AML-193 (cell line): ENCODE data around the gene TMEM127.
"Not testable (repeated sequence)": the region's sequence is repeated elsewhere in the genome, so short reads cannot be mapped to it uniquely, and the experiment has no call there.

ENCODE experiments used
- DNase-seq, 2 experiments: peaks; one replicate each; lab custom pipeline; 2025; lab: John Stamatoyannopoulos, UW

Gene TMEM127

DNA sequence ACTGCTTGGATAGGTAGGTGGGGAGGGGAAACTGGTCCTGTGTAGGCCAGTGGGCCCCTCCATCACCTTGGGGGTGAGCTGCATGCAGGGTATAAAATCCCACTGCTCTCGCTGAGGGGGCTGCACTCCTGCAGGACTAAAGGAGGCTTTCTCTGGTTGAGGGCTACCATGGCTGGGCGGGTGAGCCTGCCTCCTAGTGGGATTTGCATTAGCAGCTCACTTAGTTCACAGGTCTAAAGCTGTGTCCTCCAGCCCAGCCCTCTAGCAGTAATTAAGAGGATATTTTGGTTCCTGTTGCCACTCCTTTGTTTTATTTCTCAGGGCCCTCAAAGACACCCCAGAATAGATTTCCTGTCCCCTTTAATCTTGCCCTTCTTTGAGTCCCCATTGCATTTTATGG is 24.6 kb downstream of the TMEM127 start:
- no peak for DNase-seq

DNA sequence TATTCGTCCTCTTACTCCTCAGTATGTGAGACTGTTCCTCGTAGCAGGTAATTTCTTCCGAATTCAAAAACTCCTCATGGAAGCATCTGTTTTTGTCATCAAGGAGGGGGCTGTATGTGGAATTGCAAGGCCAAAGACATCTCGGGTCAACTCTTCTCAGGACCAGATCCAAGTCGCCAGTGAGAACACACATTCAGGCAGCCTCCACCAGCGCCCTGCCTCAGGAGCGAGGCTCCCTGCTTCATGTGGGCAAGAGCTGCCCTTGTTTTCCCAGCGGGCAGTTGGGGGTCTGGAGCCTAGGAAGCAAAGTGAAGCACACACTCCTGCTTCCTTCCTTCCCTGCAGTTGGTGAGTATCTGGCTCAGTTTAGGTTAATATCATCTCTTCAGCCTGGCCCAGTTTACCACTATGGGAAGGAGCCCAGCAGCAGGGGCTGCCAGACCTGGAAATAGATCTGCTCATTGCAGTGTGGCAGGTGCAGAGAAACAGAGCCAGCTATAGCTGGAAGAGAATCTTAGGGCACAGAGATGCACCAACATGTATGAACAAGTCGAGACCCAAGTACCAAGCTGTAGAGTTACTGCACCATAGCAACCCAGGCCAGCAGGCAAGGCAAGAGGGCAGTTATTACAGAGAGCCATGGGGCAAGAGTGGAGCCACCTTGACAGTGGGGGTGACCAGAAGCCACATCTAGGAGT is 25.3 kb downstream of the TMEM127 start:
- DNase-seq = no peak

DNA sequence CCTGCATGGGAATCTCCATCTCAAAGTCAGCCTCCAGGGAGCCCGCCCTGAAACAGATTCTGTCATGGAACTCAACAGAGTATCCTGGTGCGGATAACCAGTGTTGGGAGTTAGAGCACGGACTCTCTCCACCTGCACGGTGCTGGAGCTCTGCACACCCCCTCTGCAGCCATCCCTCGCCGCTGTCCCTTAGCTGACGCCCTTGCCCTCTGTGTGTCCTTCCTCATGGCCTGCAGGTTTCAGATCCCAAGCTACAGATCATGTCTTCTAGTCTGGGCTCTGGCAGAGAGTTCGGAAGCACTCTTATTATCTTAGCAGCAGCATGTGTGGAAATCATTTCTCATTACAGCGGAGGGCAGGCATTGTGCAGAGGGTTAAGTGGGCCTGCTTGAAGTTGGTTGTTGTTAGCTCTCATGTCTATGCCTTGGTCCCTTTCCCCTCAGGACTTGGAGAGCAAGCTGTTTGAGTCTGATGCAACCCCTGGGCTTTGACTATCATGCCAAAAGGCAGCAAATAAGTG is 26.0 kb downstream of the TMEM127 start:
- DNase-seq = no peak

DNA sequence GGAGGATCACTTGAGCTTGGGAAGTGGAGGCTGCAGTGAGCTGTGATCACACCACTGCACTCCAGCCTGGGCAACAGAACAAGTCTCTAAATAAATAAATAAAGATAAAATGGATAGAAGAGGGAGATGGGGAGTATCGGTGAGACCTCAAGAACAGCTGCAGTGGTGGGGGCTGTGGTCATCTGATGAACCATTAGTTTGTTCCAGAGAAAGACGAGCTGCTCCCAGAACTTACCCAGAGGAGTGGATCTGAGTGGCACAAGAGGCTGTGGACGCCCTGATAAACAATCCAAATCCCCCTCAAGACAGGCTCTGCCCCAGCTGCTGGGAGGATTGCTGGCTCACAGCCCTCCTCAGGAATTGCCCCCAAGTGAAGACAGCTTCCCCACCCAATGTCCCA is 26.7 kb downstream of the TMEM127 start:
- no peak for DNase-seq

DNA sequence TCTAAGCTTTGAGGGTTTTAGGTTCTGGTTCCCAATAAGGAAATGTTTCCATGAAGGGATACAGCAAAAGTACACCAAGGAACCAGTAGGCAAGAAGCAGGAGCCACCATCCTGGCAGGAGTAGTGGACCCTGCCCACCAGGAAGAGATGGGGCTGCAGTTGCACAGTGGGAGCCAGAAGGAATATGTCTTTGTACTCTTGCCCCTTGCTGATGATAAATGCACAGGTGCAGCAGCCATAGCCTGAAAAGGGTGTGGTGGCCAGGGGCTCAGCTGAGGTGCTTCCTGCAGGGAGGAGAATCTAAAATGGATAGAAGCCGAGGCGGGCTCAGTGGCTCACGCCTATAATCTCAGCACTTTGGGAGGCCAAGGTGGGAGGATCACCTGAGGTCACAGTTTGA is 27.5 kb downstream of the TMEM127 start:
- DNase-seq = no peak

DNA sequence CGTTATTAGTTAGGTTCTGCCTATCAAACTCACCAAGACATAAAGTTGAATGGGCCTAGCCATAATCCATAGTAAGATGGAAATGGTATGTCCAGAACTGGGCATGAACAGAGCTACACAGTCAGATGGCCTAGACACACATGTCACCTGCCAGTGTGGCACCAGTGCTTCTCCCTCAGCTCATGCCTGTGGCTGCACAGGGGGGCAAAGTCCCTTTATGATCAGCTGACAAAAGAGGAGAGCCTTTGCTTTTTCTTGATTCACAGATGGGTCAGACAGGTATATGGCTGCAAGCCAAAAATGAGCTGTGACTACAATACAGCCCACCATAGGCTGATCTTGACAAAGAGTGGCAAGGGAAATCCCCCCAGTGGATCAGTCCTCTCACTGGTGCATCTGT is 28.9 kb downstream of the TMEM127 start:
- DNase-seq = no peak

DNA sequence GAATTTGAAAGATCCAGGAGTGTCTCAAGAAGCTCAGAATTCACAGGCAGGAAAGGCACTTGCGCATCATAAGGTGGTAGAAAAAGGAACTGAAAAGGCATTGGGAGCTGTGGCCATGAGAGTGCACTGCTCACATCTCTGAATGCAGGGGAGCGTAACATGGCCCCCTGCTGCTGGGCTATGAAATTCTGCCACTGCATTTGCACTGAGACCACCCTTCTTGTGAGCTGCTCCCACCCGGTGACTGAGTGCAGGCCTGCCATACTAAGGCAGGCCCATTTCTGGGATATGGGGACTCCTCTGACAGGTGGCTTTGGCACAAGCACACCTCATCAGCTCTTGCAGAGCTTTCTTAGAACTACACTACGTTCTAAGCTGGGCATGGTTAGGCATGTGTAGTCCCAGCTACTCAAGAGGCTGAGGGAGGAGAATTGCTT is 31.9 kb downstream of the TMEM127 start:
- DNase-seq = no peak

DNA sequence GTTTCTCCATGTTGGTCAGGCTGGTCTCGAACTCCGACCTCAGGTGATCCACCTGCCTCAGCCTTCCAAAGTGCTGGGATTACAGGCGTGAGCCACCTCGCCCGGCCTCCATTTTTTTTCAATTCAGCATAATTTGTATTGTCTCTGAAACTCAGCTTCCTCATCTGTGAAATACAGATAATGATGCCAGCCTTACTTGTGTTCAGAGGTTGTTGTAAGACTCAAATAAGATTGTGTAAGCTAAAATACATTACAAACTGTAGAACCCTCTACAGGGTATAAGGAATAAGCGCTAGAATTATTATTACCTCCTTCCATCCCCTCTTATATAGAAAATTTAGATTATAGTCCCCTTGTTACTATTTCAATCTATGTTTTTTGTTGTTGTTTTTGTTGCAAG is 32.4 kb downstream of the TMEM127 start:
- peak; percentile 21 to 23 for DNase-seq

DNA sequence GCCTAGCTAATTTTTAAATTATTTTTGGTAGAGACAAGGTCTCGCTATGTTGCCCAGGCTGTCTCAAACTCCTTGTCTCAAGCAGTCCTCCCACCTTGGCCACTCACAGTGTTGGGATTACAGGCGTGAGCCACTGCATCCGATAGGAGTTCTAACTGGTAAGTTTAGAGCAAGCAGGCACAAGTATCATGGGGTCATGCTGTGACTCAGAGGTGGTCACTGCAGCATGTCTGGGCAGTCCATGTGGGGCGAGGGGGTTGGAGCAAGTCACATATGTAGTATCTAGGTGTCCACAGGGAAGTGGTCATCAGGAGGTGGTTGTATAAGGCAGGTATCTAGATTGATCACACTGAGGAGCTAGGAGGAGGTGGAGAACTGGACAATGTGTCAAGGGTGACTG is 34.5 kb downstream of the TMEM127 start:
- DNase-seq = no peak

DNA sequence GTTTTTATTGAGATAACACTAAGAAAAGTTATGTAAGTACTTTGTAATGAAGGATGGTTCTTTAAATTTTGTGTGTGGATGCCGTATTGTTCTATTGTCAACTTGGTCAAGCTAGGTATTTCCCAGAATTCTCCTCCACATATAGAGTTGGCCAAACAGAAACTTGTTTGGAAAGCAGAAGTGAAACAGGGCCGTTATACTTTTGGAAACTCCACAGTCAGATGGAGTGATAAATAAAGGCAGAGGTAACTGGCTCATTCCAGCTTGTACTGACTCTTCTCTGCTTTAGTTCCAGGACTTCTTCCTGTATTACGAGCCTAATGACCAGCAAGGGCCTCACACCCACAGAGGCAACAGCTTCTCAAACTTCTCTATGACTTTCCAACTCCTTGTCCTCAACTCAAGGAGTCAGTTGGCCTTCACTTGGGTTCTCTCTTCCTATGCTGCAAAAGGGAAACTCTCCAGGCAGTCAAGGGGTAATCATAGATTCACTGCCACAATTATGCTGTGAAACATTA is 40.7 kb downstream of the TMEM127 start:
- peak; percentile 50 to 67 for DNase-seq

DNA sequence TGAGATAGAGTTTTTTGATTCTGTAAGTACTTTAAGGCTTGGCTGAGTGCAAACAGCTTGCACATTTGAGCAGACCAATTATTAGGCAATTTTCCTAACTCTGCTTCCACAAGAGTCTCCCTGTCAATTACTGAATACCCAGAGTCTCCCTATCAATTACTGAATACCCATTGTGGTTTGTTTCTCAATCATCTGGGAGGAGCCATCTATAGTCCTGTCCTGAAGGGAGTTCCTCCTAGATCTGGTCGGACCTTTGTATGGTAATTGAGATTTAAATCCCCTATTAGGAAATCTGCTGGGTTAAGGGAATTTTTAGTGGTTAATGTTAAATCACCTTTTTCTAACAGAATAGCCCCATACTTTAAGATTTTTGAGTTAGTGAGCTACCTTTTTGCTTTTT is 44.7 kb downstream of the TMEM127 start:
- peak; percentile 62 to 72 for DNase-seq

DNA sequence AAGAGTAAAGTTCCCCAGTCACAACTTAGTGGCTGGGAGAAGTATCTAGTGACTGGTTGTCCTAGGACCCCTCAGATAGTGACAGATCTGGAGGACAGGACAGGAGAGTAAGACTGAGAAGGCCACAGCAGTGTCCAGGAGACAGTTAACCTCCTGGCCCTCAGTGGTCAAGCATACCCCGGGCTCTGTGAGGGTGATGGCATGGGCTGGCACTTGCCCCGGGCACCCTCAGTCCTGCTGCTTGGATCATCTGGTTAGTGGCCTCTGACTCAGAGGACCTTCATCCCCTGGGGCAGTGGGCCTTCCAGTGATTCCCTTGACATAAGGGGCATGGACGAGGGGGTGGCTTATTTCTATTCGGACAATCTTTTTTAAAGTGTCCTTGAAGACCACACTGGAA is 45.8 kb downstream of the TMEM127 start:
- DNase-seq = not testable (repeated sequence)

DNA sequence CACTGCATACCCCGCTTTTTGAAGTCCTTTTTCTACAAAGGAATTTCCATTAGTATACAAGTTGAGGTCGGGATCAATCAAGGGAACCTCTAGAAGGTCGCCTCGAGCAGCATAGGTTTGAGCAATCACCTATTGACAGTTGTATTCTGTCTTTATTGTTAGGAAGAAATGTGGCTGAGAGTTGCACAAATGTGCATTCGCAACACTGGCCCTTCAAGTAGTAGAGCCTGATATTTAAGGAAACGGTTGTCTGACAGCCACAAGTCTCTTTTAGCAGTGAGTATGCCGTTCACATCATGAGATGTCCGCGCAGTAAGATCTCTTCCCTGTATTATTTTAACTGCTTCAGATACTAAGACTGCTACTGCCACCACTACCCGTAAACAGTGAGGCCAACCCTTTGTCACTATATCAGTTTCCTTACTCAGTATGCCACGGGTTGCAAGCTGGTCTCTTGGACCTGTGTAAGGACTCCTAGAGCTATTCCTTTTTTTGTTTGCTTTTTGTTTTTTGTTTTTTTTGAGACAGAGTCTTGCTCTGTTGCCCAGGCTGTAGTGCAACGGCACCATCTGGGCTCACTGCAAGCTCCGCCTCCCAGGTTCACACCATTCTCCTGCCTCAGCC is 47.2 kb downstream of the TMEM127 start:
- peak; percentile 57 to 60 for DNase-seq

DNA sequence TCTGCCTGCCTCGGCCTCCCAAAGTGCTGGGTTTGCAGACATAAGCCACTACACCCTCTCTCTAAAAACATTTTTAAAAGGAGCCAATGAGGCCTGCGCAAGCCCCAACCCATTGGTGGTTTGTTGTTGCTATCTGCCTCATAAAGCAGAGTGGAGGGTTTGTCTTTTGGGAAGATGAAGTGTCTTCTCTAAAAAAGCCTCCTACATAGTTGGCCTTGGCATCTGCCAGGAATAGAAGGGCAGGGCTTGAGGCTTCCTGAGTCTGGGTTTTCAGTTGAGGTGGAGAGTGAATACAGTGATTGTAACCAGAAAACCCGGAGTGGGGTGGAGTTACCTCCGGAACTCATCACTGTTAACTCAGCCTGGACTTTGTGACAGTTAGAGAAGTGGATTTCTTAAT is 51.2 kb downstream of the TMEM127 start:
- no peak for DNase-seq

DNA sequence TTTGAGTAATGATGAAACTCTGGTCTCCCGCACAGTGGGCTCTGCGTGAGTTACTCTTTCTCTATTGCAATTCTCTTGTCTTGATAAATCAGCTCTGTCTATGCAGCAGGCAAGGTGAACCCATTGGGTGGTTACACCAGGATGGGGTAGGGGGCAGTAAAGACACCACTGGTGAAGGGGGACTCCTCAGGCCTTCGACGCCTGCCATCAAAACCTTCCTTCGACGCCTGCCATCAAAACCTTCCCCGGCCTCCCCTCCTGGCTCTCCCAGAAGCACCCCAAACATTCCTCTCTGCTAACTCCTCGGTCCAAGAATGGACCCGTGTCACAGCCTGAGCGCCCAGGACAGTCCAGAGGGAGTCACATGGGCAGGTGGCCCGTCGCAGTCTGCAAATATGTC is 52.4 kb downstream of the TMEM127 start:
- no peak for DNase-seq

DNA sequence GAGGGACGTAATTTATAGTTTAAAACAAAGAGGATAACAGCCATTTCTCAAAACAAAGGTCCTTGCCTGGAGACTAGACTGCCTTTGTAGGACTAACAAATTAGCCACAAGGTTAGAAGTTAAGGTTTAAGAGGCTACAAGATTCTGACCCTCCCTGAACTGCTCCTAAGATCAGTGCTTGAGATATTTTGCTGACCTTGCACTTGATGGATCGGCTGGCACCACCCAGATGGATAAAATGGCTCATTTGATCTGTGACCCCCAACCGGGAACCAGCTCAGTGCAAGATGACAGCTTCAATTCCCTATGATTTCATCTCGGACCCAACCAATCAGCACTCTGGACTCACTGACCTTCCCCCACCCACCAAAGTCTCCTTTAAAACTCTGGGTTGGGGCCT is 53.5 kb downstream of the TMEM127 start:
- DNase-seq = no peak

DNA sequence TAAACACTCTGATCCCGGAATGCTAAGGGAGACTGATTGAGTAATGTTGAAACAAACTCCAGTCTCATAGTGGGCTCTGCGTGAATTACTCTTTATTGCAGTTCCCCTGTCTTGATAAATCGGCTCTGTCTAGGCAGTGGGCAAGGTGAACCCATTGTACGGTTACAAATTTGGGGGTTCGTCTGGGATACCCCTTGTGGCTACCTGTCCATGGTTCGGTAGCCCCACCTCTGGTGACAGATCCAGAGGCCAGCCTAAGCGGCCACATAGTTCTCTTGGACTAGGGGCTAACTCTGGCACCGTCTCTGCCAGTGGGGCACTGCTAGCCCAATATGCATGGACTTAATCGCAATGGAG is 56.1 kb downstream of the TMEM127 start:
- DNase-seq = no peak

DNA sequence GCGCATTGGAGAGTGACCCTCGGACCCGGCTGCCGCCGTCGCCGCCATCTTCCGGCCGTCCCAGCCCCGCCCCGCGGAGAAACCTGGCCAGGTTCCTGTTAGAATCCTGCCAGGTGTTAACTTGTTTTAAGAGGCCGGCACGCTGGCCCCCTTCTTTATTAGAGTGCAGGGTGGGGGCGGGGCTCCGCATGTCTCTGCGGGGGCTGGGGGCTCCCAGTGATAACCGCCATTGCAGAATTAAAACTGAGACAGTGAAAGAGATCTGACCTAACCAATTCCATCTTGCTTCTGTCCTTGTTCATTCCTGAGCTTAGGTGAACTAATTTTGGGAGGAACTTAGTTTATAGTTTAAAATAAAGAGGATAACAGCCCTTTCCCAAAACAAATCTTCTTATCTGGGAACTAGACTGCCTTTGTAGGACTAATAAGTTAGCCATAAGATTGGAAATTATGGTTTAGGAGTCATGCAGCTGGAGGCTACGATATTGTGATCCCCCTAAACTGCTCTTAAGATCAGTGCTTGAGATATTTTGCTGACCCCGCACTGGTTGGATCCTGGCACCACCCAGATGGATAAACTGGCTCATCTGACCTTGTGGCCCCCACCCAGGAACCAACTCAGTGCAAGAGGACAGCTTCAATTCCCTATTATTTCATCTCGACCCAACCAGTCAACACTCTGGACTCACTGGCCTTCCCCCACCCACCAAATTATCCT is 56.6 kb downstream of the TMEM127 start:
- DNase-seq = no peak

DNA sequence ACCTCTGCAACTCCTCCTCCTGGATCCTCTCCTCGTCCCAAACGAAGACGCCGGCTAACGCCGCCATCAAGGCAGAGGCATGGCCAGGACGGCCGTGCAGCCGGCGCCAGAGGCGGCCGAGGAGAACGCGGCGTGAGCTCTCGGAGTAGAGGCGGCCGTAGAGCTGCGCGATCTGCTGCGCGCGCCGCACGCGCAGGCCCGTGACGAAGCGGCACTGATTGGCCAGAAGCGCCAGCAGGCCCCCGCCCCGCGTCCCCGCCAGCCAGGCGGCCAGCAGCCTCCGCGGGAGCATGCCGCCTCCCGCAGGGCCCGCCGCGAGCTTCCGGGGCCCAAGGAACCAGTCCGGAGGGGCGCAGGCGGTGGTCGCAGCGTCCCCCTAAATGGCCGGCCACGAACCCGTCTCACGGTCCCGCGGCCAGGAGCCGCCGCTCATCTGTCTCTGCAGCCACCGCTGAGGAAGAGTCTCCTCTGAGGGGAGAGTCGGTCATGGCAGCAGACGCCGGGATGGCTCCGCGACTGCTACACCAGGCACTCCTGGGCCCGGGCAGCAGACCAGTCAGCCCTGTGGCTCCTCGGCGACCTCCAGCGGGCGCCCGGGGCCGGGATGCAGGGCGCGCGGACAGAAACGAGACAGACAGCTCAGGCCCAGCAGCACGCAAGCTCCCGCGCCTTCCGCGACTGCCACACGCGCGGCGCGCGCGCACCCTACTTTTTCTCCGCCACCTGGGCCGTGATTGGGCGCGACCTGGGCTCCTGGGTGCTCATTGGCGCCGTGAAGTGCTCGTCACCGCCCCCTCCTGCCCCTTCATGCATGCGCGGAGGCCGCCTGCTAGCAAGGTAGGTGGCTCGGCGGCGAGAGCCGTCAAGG is 57.4 kb downstream of the TMEM127 start, which contains the start of gene STARD7:
Gene STARD7, minus strand, starts transcription at position 685 of the 868 bp plus-strand sequence. Its CDS starts 393 bp downstream, at position 292.
- DNase-seq = peak; percentile 92 to 94

DNA sequence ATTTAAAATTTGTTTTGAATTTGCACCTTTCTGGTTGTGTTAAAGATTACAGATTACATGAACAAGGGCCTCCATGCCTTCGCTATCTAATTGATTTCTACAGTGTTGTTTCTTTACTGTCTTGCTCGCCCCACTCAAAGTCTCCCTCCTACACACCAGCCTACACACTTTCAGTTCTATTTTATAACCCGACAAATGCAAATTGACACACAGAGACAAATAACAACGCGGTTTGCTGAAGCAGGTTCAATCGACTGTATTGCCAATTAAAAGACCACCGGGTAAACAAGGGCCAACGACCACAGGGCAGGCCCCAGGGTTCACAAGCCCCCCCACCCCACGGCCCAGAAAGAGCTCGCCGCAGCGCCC is 58.0 kb downstream of the TMEM127 start:
- no peak for DNase-seq

DNA sequence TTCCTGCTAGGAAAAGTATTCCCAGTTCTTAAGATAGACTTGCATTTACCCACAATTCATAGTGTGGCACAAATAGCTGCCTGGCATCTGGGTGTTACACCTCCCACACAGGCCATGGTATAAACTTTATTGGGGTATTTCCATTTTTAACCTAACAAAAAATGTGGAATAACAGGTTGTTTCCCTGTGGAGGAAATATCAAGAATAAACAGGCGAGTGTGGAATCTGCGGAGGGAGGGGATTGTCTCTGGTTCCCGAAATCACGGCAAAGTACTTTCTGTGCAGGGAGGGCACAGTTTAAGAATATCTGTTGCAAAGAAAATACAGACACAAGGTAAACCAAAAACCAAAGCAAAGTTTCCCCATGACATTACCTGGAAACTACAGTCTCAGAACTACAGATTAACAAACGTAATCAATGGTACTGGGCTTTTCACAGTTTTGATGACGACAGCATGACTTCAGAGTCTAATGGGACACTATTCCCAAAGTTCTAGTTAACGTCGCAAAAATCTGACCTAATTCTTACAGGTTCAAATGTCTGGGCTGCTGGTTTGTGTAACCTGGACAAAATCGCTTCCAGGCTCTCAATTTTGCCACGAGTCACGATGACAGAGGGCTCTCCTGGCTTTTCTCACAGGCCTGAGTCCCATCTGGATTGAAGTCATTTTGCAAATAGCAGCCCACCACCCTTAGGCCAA is 58.6 kb downstream of the TMEM127 start:
- no peak for DNase-seq
